ENCODE results near the gene HOXB6.

- TF ChIP-seq CTCF (IDR thresholded peaks at IDR 0.05): no peak
- TF ChIP-seq POLR2A (IDR thresholded peaks at IDR 0.05): no peak
Observed at GRCh38 chr17:48639136-48639535, 34.4 kb upstream of the HOXB6 start.

All from adrenal gland (tissue), 5 donors.